Smooth muscle cell (in vitro differentiated cells): Measurements from ENCODE around the gene TBC1D22A. TPM values are rescaled to one million over a fixed set of nuclear protein-coding genes. Genes with fewer than 3 reads are reported as not detected.

Source experiments
- DNase-seq: peaks from one replicate; lab custom pipeline; 2025; ENCODE audit not compliant: unreplicated experiment; lab: John Stamatoyannopoulos, UW
- H2AFZ ChIP-seq: fragments of 200-600 bp; sonication (generic); 2 replicates; pipeline ENCODE4 v1.6.0; 2016; ENCODE audit warnings: antibody characterized with exemption, low read depth, mild to moderate bottlenecking
- H3F3A ChIP-seq: fragments of 200-600 bp; sonication (generic); 2 replicates; pipeline ENCODE4 v1.6.0; 2017; ENCODE audit warnings: antibody characterized with exemption, low read depth
- H3K27ac ChIP-seq: fragments of 200-600 bp; sonication (generic); 2 replicates; pipeline ENCODE4 v1.5.1; 2016; ENCODE audit warnings: low read depth, mild to moderate bottlenecking
- H3K27me3 ChIP-seq: fragments of 200-600 bp; sonication (generic); 2 replicates; pipeline ENCODE4 v1.6.1; 2016; ENCODE audit warnings: low read depth, mild to moderate bottlenecking
- H3K36me3 ChIP-seq: fragments of 200-600 bp; sonication (generic); 2 replicates; pipeline ENCODE4 v1.5.1; 2016; ENCODE audit warnings: low read depth
- H3K4me1 ChIP-seq: fragments of 200-600 bp; sonication (generic); 2 replicates; pipeline ENCODE4 v1.5.1; 2016; ENCODE audit warnings: low read depth
- H3K4me2 ChIP-seq: fragments of 200-600 bp; sonication (generic); 2 replicates; pipeline ENCODE4 v1.6.0; 2016; ENCODE audit warnings: mild to moderate bottlenecking
- H3K4me3 ChIP-seq: fragments of 200-600 bp; sonication (generic); 2 replicates; pipeline ENCODE4 v1.5.1; 2016; ENCODE audit warnings: mild to moderate bottlenecking
- H3K79me2 ChIP-seq: fragments of 200-600 bp; sonication (generic); 2 replicates; pipeline ENCODE4 v1.6.0; 2016; ENCODE audit warnings: low read depth, mild to moderate bottlenecking
- H3K9ac ChIP-seq: fragments of 200-600 bp; sonication (generic); 2 replicates; pipeline ENCODE4 v1.6.0; 2016; ENCODE audit warnings: low read depth
- H3K9me3 ChIP-seq: fragments of 200-600 bp; sonication (generic); replicated peaks from 2 replicates; pipeline ENCODE4 v1.5.1; 2016; ENCODE audit warnings: low read depth
- H4K20me1 ChIP-seq: fragments of 200-600 bp; sonication (generic); 2 replicates; pipeline ENCODE4 v1.6.0; 2016; ENCODE audit warnings: low read depth
- CTCF ChIP-seq: fragments of 200-600 bp; sonication (generic); IDR thresholded peaks from 2 replicates; pipeline ENCODE4 v1.5.1; 2017; ENCODE audit warnings: borderline replicate concordance, mild to moderate bottlenecking, antibody characterized with exemption; ENCODE audit not compliant: insufficient read depth, poor library complexity, severe bottlenecking
- WGBS: methylation state at CpG from one replicate; pipeline ENCODE4 v1.1.7; 2016; ENCODE audit warnings: low lambda C conversion rate; 5-methylcytosine and 5-hydroxymethylcytosine counted together
- polyA plus RNA-seq: library from polyadenylated mRNA; unstranded; fragments of >200 nt; fragmentation: Nextera tagmentation; extraction: Ambion mirVana; gene quantifications from 2 replicates; pipeline ENCODE4 v1.2.1, GENCODE V29; 2016
- total RNA-seq: library from RNA; depleted of rRNA; stranded (reverse); fragments of >200 nt; gene quantifications from 2 replicates; pipeline ENCODE4 v1.2.3, GENCODE V29; 2014

The TBC1D22A gene
- total and polyA plus RNA-seq, 2 experiments from 2014 or later, result 12.5 to 14.4 TPM

GRCh38 chr22:46750863-46751443, 11.5 kb upstream of the TBC1D22A start:
- TF ChIP-seq CTCF, result no peak
- Histone ChIP-seq H4K20me1 (no peaks in the 10 kb centered on the region), H3K4me2 (no peak overlapping the region), H3K79me2 (no peaks in the 10 kb centered on the region), H3K27me3 (no peaks in the 10 kb centered on the region), H3K36me3 (no peaks in the 10 kb centered on the region), H3K4me1 (peaks cover 6% of the 10 kb centered on the region), H2AFZ (no peak overlapping the region), H3K4me3 (no peak overlapping the region), H3K27ac (peak overlapping the region; percentile 80), H3K9ac (no peak overlapping the region), H3F3A (peaks cover 10% of the 10 kb centered on the region), H3K9me3 (no peaks in the 10 kb centered on the region)
- no peak for DNase-seq
- 75% methylated on average over 11 of the region's 12 CpGs for WGBS

- H3K27ac ChIP-seq, result peak overlapping the region; percentile 94
- DNase-seq, result no peak
- H3F3A ChIP-seq, result peaks cover 10% of the 10 kb centered on the region
- H3K4me1 ChIP-seq, result peaks cover 6% of the 10 kb centered on the region
- no peak overlapping the region for H3K4me2 ChIP-seq
- H4K20me1 ChIP-seq, result no peaks in the 10 kb centered on the region
- H3K9me3 ChIP-seq, result no peaks in the 10 kb centered on the region
- no peaks in the 10 kb centered on the region for H3K36me3 ChIP-seq
- H2AFZ ChIP-seq, result no peak overlapping the region
- H3K9ac ChIP-seq, result no peak overlapping the region
- H3K4me3 ChIP-seq, result no peak overlapping the region
- TF ChIP-seq CTCF, result no peak
- WGBS, result 88% methylated on average over 11 of the region's 11 CpGs
- no peaks in the 10 kb centered on the region for H3K27me3 ChIP-seq
- H3K79me2 ChIP-seq, result no peaks in the 10 kb centered on the region
Measured at GRCh38 chr22:46752286-46752987, 10.0 kb upstream of the TBC1D22A start.

GRCh38 chr22:46752988-46753310, 9.5 kb upstream of the TBC1D22A start:
- Histone ChIP-seq H3K36me3 (no peaks in the 10 kb centered on the region), H3K4me1 (peaks cover 6% of the 10 kb centered on the region), H3F3A (peaks cover 10% of the 10 kb centered on the region), H3K4me3 (no peak overlapping the region), H3K27me3 (no peaks in the 10 kb centered on the region), H3K9me3 (no peaks in the 10 kb centered on the region), H3K27ac (peak overlapping the region; percentile 94), H3K9ac (peak overlapping the region; percentile 82), H3K79me2 (no peaks in the 10 kb centered on the region), H4K20me1 (no peaks in the 10 kb centered on the region), H2AFZ (no peak overlapping the region), H3K4me2 (peak overlapping the region; percentile 27)
- no peak for TF ChIP-seq CTCF
- DNase-seq, result no peak
- WGBS, result 98% methylated on average over 3 of the region's 6 CpGs

- no peak for TF ChIP-seq CTCF
- 93% methylated on average over 8 of the region's 8 CpGs for WGBS
- Histone ChIP-seq H3K36me3 (no peaks in the 10 kb centered on the region), H2AFZ (no peak overlapping the region), H3K79me2 (no peaks in the 10 kb centered on the region), H3K4me3 (no peak overlapping the region), H3K4me1 (peaks cover 6% of the 10 kb centered on the region), H3K9ac (peak overlapping the region; percentile 82), H3K27ac (peak overlapping the region; percentile 94), H4K20me1 (no peaks in the 10 kb centered on the region), H3K9me3 (no peaks in the 10 kb centered on the region), H3F3A (peaks cover 10% of the 10 kb centered on the region), H3K4me2 (peak overlapping the region; percentile 27), H3K27me3 (no peaks in the 10 kb centered on the region)
- no peak for DNase-seq
Measured at GRCh38 chr22:46753360-46753759, 9.1 kb upstream of the TBC1D22A start.
